PFSK-1 (cell line): ENCODE data around the gene GPR39.

Experiments
- FOXP2 ChIP-seq: optimal IDR thresholded peaks from 2 replicates; pipeline ENCODE3; 2011; ENCODE audit warnings: borderline replicate concordance, control low read depth, inconsistent platforms; ENCODE audit not compliant: insufficient read depth; ENCODE audit errors: extremely low read length, extremely low read depth
- POLR2AphosphoS5 ChIP-seq: IDR thresholded peaks from 2 replicates; pipeline ENCODE4 v1.6.1; 2012; ENCODE audit warnings: low read depth, mild to moderate bottlenecking, control low read depth, low read length, moderate library complexity
- REST ChIP-seq, 2 experiments: IDR thresholded peaks; 2 replicates each; pipeline versions ENCODE4 v1.6.1 to v1.8.0; 2011 to 2012; ENCODE audit warnings: low read depth in 2 of 2, low read length in 2 of 2, control low read depth in 1 of 2, inconsistent platforms in 1 of 2, mild to moderate bottlenecking in 1 of 2, moderate library complexity in 1 of 2; ENCODE audit not compliant: insufficient read depth in 1 of 2
- SIN3A ChIP-seq: IDR thresholded peaks from 2 replicates; pipeline ENCODE4 v1.6.1; 2012; ENCODE audit warnings: mild to moderate bottlenecking, low read length, moderate library complexity, borderline replicate concordance; ENCODE audit not compliant: insufficient read depth
- TAF1 ChIP-seq: IDR thresholded peaks from 2 replicates; pipeline ENCODE4 v1.6.1; 2012; ENCODE audit warnings: low read length, control low read depth, borderline replicate concordance; ENCODE audit not compliant: insufficient read depth

GPR39 gene

GRCh38 chr2:132633635-132634034 is 217.0 kb downstream of the GPR39 start:
- no peak for TF ChIP-seq REST (IDR thresholded peaks at IDR 0.05; ENCODE audit: insufficient read depth in 1 of 2, low read depth in 2 of 2, low read length in 2 of 2)
- TF ChIP-seq TAF1 = no peak
- TF ChIP-seq SIN3A = no peak
- no peak for TF ChIP-seq FOXP2
- no peak for TF ChIP-seq POLR2AphosphoS5

GRCh38 chr2:132636346-132636745 is 219.7 kb downstream of the GPR39 start:
- no peak for TF ChIP-seq FOXP2
- no peak for TF ChIP-seq TAF1
- TF ChIP-seq REST (IDR thresholded peaks at IDR 0.05; ENCODE audit: insufficient read depth in 1 of 2, low read depth in 2 of 2, low read length in 2 of 2) = no peak
- no peak for TF ChIP-seq POLR2AphosphoS5
- TF ChIP-seq SIN3A = no peak

GRCh38 chr2:132638313-132639040 is 221.9 kb downstream of the GPR39 start:
- TF ChIP-seq FOXP2 = no peak
- no peak for TF ChIP-seq REST (IDR thresholded peaks at IDR 0.05; ENCODE audit: insufficient read depth in 1 of 2, low read depth in 2 of 2, low read length in 2 of 2)
- no peak for TF ChIP-seq POLR2AphosphoS5
- no peak for TF ChIP-seq SIN3A
- TF ChIP-seq TAF1 = no peak

GRCh38 chr2:132640116-132640515 is 223.5 kb downstream of the GPR39 start:
- TF ChIP-seq FOXP2 (no peak), POLR2AphosphoS5 (no peak), SIN3A (no peak)

- TF ChIP-seq FOXP2 (no peak), REST (IDR thresholded peaks at IDR 0.05; ENCODE audit: insufficient read depth in 1 of 2, low read depth in 2 of 2, low read length in 2 of 2) (no peak), POLR2AphosphoS5 (no peak), SIN3A (no peak), TAF1 (no peak)
Measured at GRCh38 chr2:132641819-132642218, 225.2 kb downstream of the GPR39 start.
